Stimulated activated CD8-positive, alpha-beta memory T cell treated with anti-CD3 and anti-CD28 coated beads, Interleukin-7, amount 100 ng/mL, for 48 hours (primary cell): ENCODE results near the gene IFI44.

Experiments used
- DNase-seq, 2 donors: peaks; one replicate each; pipeline ENCODE4 v3.0.0-alpha.2; 2020; ENCODE audit warnings: low read depth in 1 of 2; ENCODE audit errors: extremely low read depth in 1 of 2

Gene IFI44

GRCh38 chr1:78691995-78692747 is 42.5 kb downstream of the IFI44 start:
- DNase-seq: no peak

GRCh38 chr1:78699813-78700212 is 50.2 kb downstream of the IFI44 start:
- no peak for DNase-seq

DNA sequence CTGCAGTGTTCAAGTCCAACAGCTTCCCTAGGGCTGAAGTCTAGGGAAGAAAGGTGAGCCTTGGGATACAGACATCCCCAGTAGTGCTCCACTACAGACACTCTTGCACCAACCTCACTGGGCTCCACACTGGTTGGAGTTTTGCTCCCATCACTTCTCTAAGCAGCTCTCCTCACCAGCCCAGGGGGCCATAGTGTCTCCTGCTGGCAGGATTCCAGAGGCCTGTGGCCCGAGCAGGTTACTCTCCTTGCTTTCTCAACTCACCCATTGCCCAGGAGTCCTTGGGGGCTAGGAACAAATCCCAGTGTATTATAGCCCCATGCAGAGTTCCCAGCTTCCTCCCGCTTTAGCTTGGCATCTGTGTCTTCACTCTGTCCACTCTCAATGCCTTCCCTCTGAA is 52.8 kb downstream of the IFI44 start:
- no peak for DNase-seq

GRCh38 chr1:78703806-78704205 is 54.2 kb downstream of the IFI44 start:
- DNase-seq: no peak

DNA sequence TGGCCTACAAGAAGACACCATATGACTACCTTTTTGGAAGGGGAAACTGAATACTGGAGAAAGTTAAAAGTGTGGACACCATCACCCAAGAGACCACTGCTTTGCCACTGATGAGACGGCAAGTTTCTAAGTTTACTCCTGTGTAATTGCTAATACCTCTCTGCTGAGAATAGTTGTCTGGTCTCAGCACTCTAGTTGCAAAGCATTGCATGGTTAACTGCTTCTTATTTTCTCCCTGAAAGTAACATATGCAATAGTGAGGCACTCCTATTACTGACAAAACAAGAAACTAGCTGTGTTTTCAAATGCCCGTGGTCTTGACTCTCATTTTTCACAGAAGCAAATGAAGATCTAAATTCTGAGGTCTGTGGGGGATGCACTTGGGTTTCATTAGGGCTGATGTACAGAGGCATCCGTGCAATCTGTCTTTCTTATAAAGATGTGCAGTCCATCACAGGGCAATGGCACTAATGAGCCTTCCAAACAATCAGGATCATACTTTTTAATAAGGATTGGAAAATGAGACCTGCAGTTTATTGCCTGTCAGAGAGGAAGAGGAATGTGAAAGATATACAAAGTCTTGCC is 62.9 kb downstream of the IFI44 start:
- DNase-seq: no peak

GRCh38 chr1:78713297-78713696 is 63.7 kb downstream of the IFI44 start:
- DNase-seq: no peak
